Measurements from ENCODE around the gene BANP.
"Not testable (repeated sequence)": the region's sequence is repeated elsewhere in the genome, so short reads cannot be mapped to it uniquely, and the experiment has no call there.

Gene BANP

GRCh38 chr16:88014954-88015805 is 63.9 kb downstream of the BANP start:
- FAIRE-seq (no peak), DNase-seq (ENCODE audit: insufficient read length, low spot score) (no peak)
- no peak for TF ChIP-seq CTCF (IDR thresholded peaks at IDR 0.05; ENCODE audit: insufficient read depth, missing control alignments)

GRCh38 chr16:88015806-88016140 is 64.5 kb downstream of the BANP start:
- no peak for TF ChIP-seq CTCF (IDR thresholded peaks at IDR 0.05; ENCODE audit: insufficient read depth, missing control alignments)
- DNase-seq (ENCODE audit: insufficient read length, low spot score) (no peak), FAIRE-seq (no peak)

GRCh38 chr16:88016386-88016785 is 65.2 kb downstream of the BANP start:
- FAIRE-seq; DNase-seq (ENCODE audit: insufficient read length, low spot score): not testable (repeated sequence)

- no peak for TF ChIP-seq CTCF (IDR thresholded peaks at IDR 0.05; ENCODE audit: insufficient read depth, missing control alignments)
- FAIRE-seq = no peak
- no peak for DNase-seq (ENCODE audit: insufficient read length, low spot score)
Measured at GRCh38 chr16:88016964-88017363, 65.7 kb downstream of the BANP start.

- DNase-seq (ENCODE audit: insufficient read length, low spot score) = no peak
- no peak for TF ChIP-seq CTCF (IDR thresholded peaks at IDR 0.05; ENCODE audit: insufficient read depth, missing control alignments)
- FAIRE-seq = no peak
Measured at GRCh38 chr16:88017587-88018101, 66.4 kb downstream of the BANP start.

GRCh38 chr16:88018382-88018781 is 67.1 kb downstream of the BANP start:
- DNase-seq (ENCODE audit: insufficient read length, low spot score); FAIRE-seq: not testable (repeated sequence)

GRCh38 chr16:88019041-88019820 is 68.0 kb downstream of the BANP start:
- not testable (repeated sequence) for DNase-seq (ENCODE audit: insufficient read length, low spot score); FAIRE-seq

GRCh38 chr16:88019821-88020515 is 68.7 kb downstream of the BANP start:
- DNase-seq (ENCODE audit: insufficient read length, low spot score) (no peak), FAIRE-seq (no peak)
- TF ChIP-seq CTCF (IDR thresholded peaks at IDR 0.05; ENCODE audit: insufficient read depth, missing control alignments) = no peak

All from D721Med (cell line).